Measurements from ENCODE around the gene FST.

Gene FST

GRCh38 chr5:53475320-53475719, 5.1 kb upstream of the FST start:
- no peak for DNase-seq

GRCh38 chr5:53476019-53476418, 4.4 kb upstream of the FST start:
- DNase-seq: no peak

GRCh38 chr5:53476531-53477480, 3.6 kb upstream of the FST start:
- DNase-seq: no peak

- peak in 1 of 2 donors; percentile 45 for DNase-seq
Observed at GRCh38 chr5:53478411-53479044, 1.9 kb upstream of the FST start.

DNA sequence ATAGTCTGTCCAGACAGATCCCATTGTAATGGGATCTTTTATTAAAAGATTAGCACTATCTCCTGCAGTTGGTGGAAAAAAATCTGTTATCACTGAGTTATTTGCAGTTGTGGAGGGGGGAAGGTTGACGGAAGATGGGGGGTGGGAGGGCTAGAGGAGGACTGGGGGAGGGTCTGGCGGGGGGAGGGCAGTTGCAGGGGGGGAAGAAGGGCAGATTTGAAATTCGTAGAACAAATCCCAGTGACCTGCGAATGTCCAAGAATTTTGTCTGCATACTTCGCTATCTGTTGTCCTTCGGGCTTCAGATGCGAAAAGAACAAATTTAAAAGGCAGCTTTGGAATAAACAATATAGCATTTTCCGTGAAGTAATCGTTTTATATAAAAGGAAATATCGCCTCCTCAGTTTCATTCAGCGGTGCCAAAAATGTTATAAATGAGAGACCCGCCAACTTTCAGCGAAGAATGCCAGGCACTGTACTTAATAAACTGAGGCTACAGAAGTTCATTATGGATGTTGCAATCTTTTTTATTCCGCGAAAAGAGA, 1.3 kb upstream of the FST start:
- no peak for DNase-seq

- DNase-seq: peak in 1 of 2 donors; percentile 30
Observed at GRCh38 chr5:53479590-53480415, 626 bp upstream of the FST start.

DNA sequence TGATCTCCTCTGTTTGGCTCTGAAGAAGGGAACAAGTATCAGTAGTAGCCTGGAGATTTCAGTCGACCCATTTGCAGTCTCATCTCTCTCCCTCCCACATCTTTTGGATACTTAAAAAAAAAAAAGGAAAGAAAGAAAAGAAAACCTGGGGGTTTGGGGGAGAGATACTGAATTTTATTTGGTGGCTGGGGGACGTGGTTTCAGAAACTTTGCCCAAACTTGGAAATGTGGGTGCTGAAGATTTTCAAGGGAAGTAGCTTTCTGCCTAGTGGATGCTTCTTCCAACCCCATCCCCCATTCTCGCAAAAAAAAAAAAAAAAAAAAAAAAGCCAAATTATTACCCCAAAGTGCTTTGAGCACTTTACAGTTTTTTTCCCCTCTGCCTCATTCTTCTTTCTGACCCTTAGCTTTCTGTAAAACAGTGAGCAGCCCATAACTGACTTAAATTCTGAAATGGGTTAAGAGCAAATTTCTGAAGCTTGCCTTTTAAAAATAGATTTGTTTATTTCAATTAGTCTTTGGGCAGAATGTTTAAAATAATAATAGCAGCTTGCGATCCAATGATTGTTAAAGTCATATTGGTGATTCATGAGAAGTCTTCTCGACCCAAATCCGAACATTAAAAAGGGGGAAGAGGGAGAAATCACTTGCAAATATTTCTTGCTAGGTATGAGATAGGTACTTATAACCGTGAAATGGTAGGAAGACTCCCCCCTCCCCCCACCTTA, 894 bp downstream of the FST start:
- no peak for DNase-seq

DNA sequence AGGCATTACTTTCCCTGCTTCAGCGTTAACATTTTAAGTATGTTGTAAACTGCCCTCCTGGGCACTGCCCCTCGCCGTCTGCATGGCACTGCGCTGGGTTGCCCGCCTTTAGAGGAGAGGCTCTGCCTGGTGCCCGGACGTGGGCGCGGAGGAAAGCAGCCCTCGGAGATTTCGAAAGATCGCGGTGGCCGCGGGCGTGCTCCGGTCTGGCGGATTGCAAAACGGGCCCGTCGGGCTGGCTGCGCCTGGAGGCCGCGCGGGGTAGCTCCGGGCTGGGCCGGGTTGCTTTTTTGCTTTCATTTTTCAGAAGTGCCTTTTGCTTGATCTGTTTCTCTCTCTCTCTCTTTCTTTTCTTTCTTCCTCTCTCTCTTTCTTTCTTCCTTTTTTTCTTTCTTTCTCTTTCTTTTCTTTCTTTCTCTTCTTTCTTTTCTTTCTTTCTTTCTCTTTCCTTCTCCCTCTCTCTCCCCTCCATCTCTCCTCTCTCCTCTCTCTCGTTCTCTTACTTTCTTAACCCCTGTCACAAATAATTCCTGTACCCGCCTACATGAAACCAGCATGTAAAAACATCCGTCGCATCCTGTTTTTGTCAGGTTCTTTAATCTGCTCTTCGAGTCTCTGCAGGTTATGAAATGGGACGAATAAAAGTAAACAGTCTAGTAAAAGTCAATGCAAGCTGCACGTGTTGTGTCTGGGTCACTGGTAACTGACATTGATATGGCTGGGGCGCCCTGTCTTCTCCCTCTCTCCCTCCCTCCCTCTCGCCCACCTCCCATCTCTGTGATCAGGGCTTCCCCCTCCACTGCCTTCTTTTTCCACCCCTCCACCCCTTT, 1.7 kb downstream of the FST start:
- peak; percentile 55 to 58 for DNase-seq

DNA sequence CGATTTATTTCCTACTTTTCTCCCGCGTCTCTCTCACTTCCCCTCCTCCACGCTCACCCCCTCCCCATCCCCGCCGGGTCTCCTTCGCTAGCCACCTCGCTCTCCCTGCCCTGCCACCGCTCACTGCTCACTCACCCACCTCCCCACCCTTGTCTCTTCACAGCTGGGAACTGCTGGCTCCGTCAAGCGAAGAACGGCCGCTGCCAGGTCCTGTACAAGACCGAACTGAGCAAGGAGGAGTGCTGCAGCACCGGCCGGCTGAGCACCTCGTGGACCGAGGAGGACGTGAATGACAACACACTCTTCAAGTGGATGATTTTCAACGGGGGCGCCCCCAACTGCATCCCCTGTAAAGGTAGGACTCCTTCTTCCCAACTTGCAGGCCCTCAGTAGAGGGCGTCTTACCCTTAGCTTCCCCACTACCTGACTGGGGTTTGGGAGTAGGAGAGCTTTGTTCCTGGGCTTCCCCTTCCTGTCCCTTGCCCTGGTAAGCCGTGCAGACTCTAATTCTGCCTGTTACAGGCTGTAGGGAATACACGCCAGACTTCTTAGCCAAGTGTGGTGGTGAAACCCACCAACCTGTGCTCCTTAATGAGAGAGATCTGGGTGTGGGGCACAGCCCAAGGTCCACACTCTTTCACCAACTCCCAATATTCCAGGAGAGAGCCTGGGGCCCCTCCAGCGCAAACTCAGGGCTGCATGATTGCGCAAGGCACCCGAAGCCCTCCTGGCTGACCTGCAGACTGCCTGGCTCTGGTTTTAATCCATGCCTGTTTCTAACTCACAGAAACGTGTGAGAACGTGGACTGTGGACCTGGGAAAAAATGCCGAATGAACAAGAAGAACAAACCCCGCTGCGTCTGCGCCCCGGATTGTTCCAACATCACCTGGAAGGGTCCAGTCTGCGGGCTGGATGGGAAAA, 2.5 kb downstream of the FST start:
- no peak for DNase-seq

DNA sequence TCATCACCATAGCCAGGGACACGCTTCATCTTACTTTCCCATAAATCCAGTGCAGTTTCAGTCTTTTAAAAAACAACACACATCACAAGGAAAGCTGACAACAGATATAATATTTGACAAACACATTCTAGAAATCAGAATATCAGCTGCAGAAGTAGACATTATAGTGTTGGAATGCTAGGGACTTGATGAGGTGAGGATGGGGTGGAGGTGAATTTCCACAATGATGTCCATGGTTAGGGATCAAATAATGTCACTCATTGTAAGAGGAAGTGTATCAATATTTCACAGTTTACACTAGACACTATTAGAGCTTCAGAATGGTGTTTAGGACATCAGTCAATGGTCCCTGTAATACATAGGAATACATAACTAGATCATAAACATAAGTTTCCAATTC, 7.0 kb downstream of the FST start:
- DNase-seq: no peak

DNA sequence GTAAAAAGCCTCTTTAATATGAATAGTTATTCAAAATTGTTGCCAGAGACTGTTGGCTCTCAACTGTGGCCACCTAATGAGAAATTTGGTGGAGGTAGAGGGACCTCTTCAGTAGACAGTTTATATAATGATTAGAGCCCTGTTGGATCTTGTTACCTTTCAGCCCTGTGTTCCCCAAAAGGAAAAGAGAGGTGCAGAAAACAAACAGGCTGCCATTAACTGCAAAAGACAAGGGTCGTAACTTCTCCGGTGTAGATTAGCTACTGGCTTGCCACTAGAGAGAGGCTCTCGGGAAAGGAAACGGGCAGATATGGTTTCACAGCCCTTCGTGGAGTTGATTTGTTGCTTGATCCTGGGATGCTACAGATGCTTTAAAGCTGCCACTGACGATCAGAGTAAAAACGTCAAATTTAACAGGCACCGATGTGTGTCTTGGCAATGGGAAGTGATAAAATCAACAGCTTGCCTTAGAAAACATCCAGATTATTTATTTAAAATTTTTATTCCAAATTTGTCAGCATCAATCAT, 7.8 kb downstream of the FST start:
- no peak for DNase-seq

GRCh38 chr5:53490747-53491146, 10.3 kb downstream of the FST start:
- DNase-seq: no peak

- DNase-seq: no peak
Observed at GRCh38 chr5:53501054-53501453, 20.6 kb downstream of the FST start.

GRCh38 chr5:53503562-53504218, 23.3 kb downstream of the FST start:
- DNase-seq: no peak

DNA sequence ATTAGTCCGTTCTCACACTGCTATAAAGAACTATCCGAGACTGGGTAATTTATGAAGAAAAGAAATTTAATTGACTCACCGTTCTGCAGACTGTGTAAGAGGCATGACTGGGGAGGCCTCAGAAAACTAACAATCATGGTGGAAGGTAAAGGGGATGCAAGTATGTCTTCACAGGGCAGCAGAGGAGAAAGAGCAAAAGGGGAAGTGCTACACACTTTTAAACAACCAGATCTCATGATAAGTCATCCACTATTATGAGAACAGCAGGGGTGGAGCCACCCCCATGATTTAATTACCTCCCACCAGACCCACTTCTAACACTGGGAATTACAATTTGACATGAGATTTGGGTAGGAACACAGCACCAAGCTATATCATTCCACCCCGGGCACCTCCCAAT, 26.6 kb downstream of the FST start:
- no peak for DNase-seq

- DNase-seq: no peak
Observed at GRCh38 chr5:53508125-53508524, 27.7 kb downstream of the FST start.

DNA sequence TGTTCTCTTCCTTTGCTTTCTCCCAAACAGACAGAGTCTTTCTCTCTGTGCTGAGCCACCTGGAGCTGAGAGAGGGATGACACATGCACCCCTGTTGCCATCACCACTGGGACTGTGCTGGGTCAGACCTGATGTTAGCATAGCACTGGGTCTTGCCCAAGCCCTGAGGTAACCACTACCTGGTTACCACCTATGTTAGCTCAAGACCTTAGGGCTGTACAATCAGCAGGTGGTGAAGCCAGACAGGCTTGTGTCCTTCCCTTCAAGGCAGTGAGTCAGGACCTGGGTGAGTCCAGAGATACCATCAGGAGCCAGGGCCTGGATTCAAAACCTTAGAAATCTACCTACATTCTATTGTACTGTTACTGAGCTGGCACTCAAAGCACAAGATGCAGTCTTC, 32.1 kb downstream of the FST start:
- DNase-seq: no peak

DNA sequence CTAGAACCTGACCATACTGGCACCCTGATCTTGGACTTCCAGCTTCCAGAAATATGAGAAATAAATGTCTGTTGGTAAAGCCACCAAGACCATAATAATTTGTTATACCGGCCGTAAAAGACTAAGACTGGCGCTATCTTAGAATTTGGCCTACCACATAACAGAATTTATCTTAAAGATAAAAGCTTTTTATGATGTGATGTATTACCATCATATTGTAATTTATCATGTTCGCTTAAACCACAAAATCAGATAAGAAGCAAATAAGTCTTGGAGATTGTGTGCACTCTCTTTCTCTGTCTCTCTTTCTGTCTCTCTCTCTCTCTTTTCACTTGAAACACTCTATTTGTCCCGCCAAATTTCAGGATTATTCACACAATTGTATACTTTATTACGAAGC, 35.6 kb downstream of the FST start:
- no peak for DNase-seq

GRCh38 chr5:53520813-53521212, 40.4 kb downstream of the FST start:
- DNase-seq: no peak
